Upper lobe of left lung (tissue), 6 donors: Measurements from ENCODE around the gene TSPAN16. TPM values are rescaled to one million over a fixed set of nuclear protein-coding genes. Genes with fewer than 3 reads are reported as not detected.

Experiments
- ATAC-seq, 2 donors: fragments of 200-7000 bp; cut with Tn5 transposase; one replicate each; pipeline ENCODE4 v1.9.1; 2022; ENCODE audit warnings: mild to moderate bottlenecking in 2 of 2, moderate library complexity in 2 of 2; ENCODE audit not compliant: low FRiP score in 2 of 2
- DNase-seq, 2 donors: peaks; one replicate each; pipeline ENCODE4 v3.0.0-alpha.2; 2019 to 2020
- H3K27ac ChIP-seq, 4 donors: fragments of 200-600 bp; sonication (generic); one replicate each; pipeline ENCODE4 v1.5.1; 2016 to 2019
- H3K27me3 ChIP-seq, 4 donors: fragments of 200-600 bp; sonication (generic); one replicate each; pipeline ENCODE4 v1.5.1; 2017 to 2019
- H3K36me3 ChIP-seq, 4 donors: fragments of 200-600 bp; sonication (generic); one replicate each; pipeline ENCODE4 v1.5.1; 2016 to 2019
- H3K4me1 ChIP-seq, 4 donors: fragments of 200-600 bp; sonication (generic); one replicate each; pipeline ENCODE4 v1.5.1; 2018 to 2019
- H3K4me3 ChIP-seq, 4 donors: fragments of 200-600 bp; sonication (generic); one replicate each; pipeline ENCODE4 v1.5.1; 2017 to 2019; ENCODE audit warnings: mild to moderate bottlenecking in 2 of 4, moderate library complexity in 1 of 4
- H3K9me3 ChIP-seq, 4 donors: fragments of 200-600 bp; sonication (generic); one replicate each; pipeline ENCODE4 v1.5.1; 2018 to 2019
- CTCF ChIP-seq, 6 experiments: fragments of 450-650 bp in 4 of 6; fragments of 200-600 bp in 2 of 6; sonication (generic) in 2 of 6; IDR thresholded peaks; one replicate each; pipeline ENCODE4 v1.5.1; 2016 to 2019; ENCODE audit warnings: antibody characterized with exemption in 6 of 6
- EP300 ChIP-seq, 4 donors: sonication (generic); formaldehyde crosslinking; IDR thresholded peaks; one replicate each; pipeline ENCODE4 v1.5.1; 2017; ENCODE audit warnings: antibody characterized with exemption in 4 of 4, control low read depth in 2 of 4
- POLR2A ChIP-seq, 4 donors: fragments of 450-650 bp; IDR thresholded peaks; one replicate each; pipeline ENCODE4 v1.5.1; 2016 to 2017; ENCODE audit warnings: antibody characterized with exemption in 4 of 4, mild to moderate bottlenecking in 2 of 4
- POLR2AphosphoS5 ChIP-seq, 2 donors: sonication (generic); formaldehyde crosslinking; IDR thresholded peaks; one replicate each; pipeline ENCODE4 v1.5.1; 2017; ENCODE audit warnings: antibody characterized with exemption in 2 of 2
- WGBS, 2 donors: methylation state at CpG; one replicate each; pipeline ENCODE4 v1.1.5; 2017 to 2018; 5-methylcytosine and 5-hydroxymethylcytosine counted together
- total RNA-seq, 6 donors: library from RNA; depleted of rRNA in 4 of 6; stranded (reverse); fragments of >200 nt in 4 of 6; gene quantifications; one replicate each; pipeline versions ENCODE4 v1.1.0 to v1.2.1, GENCODE V29; 2016 to 2021
- donor health status: DM: no; HTN: no; CAD: no; lungs with moderate emphysema.
- donor health status: DM: no; HTN: yes; CAD: no; lungs with severe emphysema.

TSPAN16 gene
- total RNA-seq, 6 donors from 2014 or later: not detected

- TF ChIP-seq POLR2AphosphoS5 (IDR thresholded peaks at IDR 0.05) (no peak), CTCF (IDR thresholded peaks at IDR 0.05) (no peak), EP300 (IDR thresholded peaks at IDR 0.05) (no peak), POLR2A (IDR thresholded peaks at IDR 0.05) (no peak)
- peak overlapping the region in 1 of 4 donors; percentile 19 for H3K4me3 ChIP-seq
- H3K27ac ChIP-seq: no peak overlapping the region
- ATAC-seq: peak in 1 of 2 donors; percentile 52
- DNase-seq: peak; percentile 73 to 85
- H3K27me3 ChIP-seq: no peaks in the 10 kb centered on the region
- no peaks in the 10 kb centered on the region for H3K9me3 ChIP-seq
- peaks cover 2 to 8% (median 4%) of the 10 kb centered on the region in 4 donors for H3K4me1 ChIP-seq
- WGBS, 2 donors: 68 to 75% methylated on average over 40 to 42 of the region's 43 CpGs
- H3K36me3 ChIP-seq: peaks cover 3 to 61% (median 39%) of the 10 kb centered on the region in 4 donors
Observed at GRCh38 chr19:11361037-11361770, 65.2 kb downstream of the TSPAN16 start.

GRCh38 chr19:11361771-11362731, 66.1 kb downstream of the TSPAN16 start:
- Histone ChIP-seq H3K36me3 (peaks cover 3 to 61% (median 39%) of the 10 kb centered on the region in 4 donors), H3K4me1 (peaks cover 0 to 1% (median 0%) of the 10 kb centered on the region in 4 donors), H3K9me3 (no peaks in the 10 kb centered on the region), H3K27ac (no peak overlapping the region), H3K27me3 (no peaks in the 10 kb centered on the region), H3K4me3 (no peak overlapping the region)
- TF ChIP-seq POLR2AphosphoS5 (IDR thresholded peaks at IDR 0.05): no peak
- no peak for TF ChIP-seq POLR2A (IDR thresholded peaks at IDR 0.05)
- TF ChIP-seq CTCF (IDR thresholded peaks at IDR 0.05): no peak
- no peak for TF ChIP-seq EP300 (IDR thresholded peaks at IDR 0.05)
- WGBS, 2 donors: 89 to 91% methylated on average over 28 to 35 of the region's 35 CpGs
- no peak for ATAC-seq
- peak in 1 of 2 donors; percentile 70 for DNase-seq

- Histone ChIP-seq H3K9me3 (no peaks in the 10 kb centered on the region), H3K27me3 (no peaks in the 10 kb centered on the region), H3K4me3 (no peak overlapping the region), H3K27ac (no peak overlapping the region), H3K36me3 (peaks cover 3 to 66% (median 43%) of the 10 kb centered on the region in 4 donors), H3K4me1 (no peaks in the 10 kb centered on the region)
- ATAC-seq (no peak), DNase-seq (no peak)
- TF ChIP-seq CTCF (IDR thresholded peaks at IDR 0.05) (no peak), POLR2AphosphoS5 (IDR thresholded peaks at IDR 0.05) (no peak), EP300 (IDR thresholded peaks at IDR 0.05) (no peak)
- 81 to 92% methylated on average over 3 to 10 of the region's 10 CpGs for WGBS, 2 donors
Observed at GRCh38 chr19:11363881-11364280, 67.9 kb downstream of the TSPAN16 start.

- TF ChIP-seq POLR2A (IDR thresholded peaks at IDR 0.05) (no peak), CTCF (IDR thresholded peaks at IDR 0.05) (no peak), POLR2AphosphoS5 (IDR thresholded peaks at IDR 0.05) (no peak), EP300 (IDR thresholded peaks at IDR 0.05) (no peak)
- H3K9me3 ChIP-seq: no peaks in the 10 kb centered on the region
- H3K27me3 ChIP-seq: no peaks in the 10 kb centered on the region
- no peaks in the 10 kb centered on the region for H3K4me1 ChIP-seq
- no peak overlapping the region for H3K4me3 ChIP-seq
- WGBS, 2 donors: 91 to 98% methylated on average over 6 to 25 of the region's 28 CpGs
- peaks cover 3 to 61% (median 41%) of the 10 kb centered on the region in 4 donors for H3K36me3 ChIP-seq
- ATAC-seq: no peak
- H3K27ac ChIP-seq: no peak overlapping the region
- DNase-seq: peak in 1 of 2 donors; percentile 77
Observed at GRCh38 chr19:11364296-11364904, 68.4 kb downstream of the TSPAN16 start.
